ENCODE data around the gene WDTC1. TPM values are rescaled to one million over a fixed set of nuclear protein-coding genes. Genes with fewer than 3 reads are reported as not detected.

Gene WDTC1
- total and polyA plus RNA-seq, 9 of the 15 experiments (the other 6 are each of a cell fraction or from before 2014, with no cell fraction given), result 0.18 to 32.3 (median 8.8) TPM

DNA sequence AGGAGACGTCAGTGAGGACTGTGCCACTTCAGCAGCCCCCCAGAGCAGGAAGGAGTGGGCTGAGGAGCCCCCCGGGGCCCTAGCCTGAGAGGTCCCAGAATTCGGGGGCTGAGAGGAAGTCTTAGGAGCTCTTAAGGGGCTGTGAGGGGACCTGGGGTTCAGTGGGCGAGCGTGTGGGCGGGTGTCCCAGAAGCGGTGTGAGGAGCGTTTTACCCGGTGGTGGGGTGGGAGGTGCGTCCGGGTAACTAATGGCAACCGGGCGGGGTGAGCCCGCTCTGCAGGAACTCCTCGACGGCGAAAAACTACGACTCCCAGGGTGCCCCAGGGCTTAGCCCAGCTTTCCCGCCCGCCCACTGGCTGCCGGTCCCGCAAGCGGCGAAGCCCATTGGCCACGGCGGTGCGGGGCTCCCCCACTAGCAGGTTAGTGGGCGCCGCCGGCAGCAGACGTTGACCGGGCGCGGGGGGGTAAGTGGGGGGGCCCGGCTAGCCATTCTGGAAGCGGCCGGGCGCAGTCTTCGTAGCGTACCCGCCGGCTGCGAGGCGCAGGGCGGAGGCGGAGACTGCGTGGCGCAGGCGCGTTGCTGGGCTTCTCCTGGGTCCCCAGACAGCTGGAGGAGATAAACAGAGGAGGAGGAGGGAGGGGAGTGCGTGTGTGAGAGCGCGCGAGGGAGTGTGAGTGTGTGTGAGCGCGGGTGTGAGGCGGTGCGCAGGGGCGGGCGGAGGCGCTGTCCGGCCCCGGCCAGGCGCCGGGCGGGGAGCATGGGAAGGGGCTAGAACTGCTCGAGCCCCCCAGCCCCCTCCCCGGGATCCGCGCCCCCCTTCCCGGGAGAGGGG, at the start of gene WDTC1 (continued):
- TF ChIP-seq ZNF184 (CRISPR knock-in tag; IDR thresholded peaks at IDR 0.05) (no peak), DIDO1 (tag; IDR thresholded peaks at IDR 0.05; ENCODE audit: low read depth) (no peak), DPF2 (IDR thresholded peaks at IDR 0.05) (0 out of 2 replicates have a peak, but pooled peaks have one; percentile 10), NFE2L1 (tag; IDR thresholded peaks at IDR 0.05; ENCODE audit: borderline replicate concordance, low read depth) (no peak), MAFG (tag; conservative IDR thresholded peaks at IDR 0.05) (no peak), MECOM (CRISPR knock-in tag; IDR thresholded peaks at IDR 0.05) (no peak), TBP (optimal IDR thresholded peaks at IDR 0.05; ENCODE audit: low read depth, low read length) (peak; percentile 50), ZNF41 (CRISPR knock-in tag; conservative IDR thresholded peaks at IDR 0.05) (no peak), TCF7L2 (IDR thresholded peaks at IDR 0.05; ENCODE audit: low read depth, low read length) (no peak), SMARCE1 (IDR thresholded peaks at IDR 0.05) (no peak), MCM7 (IDR thresholded peaks at IDR 0.05) (no peak), KAT7 (CRISPR knock-in tag; IDR thresholded peaks at IDR 0.05; ENCODE audit: borderline replicate concordance) (no peak; the same call in 1 of the 2 replicates), SMC3 (conservative IDR thresholded peaks at IDR 0.05; ENCODE audit: insufficient read depth, low read depth, low read length) (no peak), MAZ (CRISPR knock-in tag; conservative IDR thresholded peaks at IDR 0.05 in 1 of 2, IDR thresholded peaks at IDR 0.05 in 1 of 2) (peak; percentile 98 to 99), WHSC1 (IDR thresholded peaks at IDR 0.05; ENCODE audit: low read length) (no peak), PHF21A (IDR thresholded peaks at IDR 0.05; ENCODE audit: borderline replicate concordance, low read depth) (no peak), TOE1 (IDR thresholded peaks at IDR 0.05; ENCODE audit: borderline replicate concordance) (no peak; the same call in 1 of the 2 replicates), TOE1 (CRISPR knock-in tag; IDR thresholded peaks at IDR 0.05; ENCODE audit: borderline replicate concordance, low read depth) (no peak), ZNF764 (CRISPR knock-in tag; IDR thresholded peaks at IDR 0.05; ENCODE audit: low read depth) (no peak), MYNN (IDR thresholded peaks at IDR 0.05) (peak; percentile 79; the same call in 1 of the 2 replicates), MYNN (CRISPR knock-in tag; IDR thresholded peaks at IDR 0.05) (no peak), GABPB2 (CRISPR knock-in tag; conservative IDR thresholded peaks at IDR 0.05) (no peak)
- TF ChIP-seq, protein P1, sequence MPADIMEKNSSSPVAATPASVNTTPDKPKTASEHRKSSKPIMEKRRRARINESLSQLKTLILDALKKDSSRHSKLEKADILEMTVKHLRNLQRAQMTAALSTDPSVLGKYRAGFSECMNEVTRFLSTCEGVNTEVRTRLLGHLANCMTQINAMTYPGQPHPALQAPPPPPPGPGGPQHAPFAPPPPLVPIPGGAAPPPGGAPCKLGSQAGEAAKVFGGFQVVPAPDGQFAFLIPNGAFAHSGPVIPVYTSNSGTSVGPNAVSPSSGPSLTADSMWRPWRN (IDR thresholded peaks at IDR 0.05; ENCODE audit: low read depth), result no peak
- TF ChIP-seq, protein P2, sequence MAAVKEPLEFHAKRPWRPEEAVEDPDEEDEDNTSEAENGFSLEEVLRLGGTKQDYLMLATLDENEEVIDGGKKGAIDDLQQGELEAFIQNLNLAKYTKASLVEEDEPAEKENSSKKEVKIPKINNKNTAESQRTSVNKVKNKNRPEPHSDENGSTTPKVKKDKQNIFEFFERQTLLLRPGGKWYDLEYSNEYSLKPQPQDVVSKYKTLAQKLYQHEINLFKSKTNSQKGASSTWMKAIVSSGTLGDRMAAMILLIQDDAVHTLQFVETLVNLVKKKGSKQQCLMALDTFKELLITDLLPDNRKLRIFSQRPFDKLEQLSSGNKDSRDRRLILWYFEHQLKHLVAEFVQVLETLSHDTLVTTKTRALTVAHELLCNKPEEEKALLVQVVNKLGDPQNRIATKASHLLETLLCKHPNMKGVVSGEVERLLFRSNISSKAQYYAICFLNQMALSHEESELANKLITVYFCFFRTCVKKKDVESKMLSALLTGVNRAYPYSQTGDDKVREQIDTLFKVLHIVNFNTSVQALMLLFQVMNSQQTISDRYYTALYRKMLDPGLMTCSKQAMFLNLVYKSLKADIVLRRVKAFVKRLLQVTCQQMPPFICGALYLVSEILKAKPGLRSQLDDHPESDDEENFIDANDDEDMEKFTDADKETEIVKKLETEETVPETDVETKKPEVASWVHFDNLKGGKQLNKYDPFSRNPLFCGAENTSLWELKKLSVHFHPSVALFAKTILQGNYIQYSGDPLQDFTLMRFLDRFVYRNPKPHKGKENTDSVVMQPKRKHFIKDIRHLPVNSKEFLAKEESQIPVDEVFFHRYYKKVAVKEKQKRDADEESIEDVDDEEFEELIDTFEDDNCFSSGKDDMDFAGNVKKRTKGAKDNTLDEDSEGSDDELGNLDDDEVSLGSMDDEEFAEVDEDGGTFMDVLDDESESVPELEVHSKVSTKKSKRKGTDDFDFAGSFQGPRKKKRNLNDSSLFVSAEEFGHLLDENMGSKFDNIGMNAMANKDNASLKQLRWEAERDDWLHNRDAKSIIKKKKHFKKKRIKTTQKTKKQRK (IDR thresholded peaks at IDR 0.05; ENCODE audit: borderline replicate concordance, low read depth, low read length), result no peak
- TF ChIP-seq, protein P3, sequence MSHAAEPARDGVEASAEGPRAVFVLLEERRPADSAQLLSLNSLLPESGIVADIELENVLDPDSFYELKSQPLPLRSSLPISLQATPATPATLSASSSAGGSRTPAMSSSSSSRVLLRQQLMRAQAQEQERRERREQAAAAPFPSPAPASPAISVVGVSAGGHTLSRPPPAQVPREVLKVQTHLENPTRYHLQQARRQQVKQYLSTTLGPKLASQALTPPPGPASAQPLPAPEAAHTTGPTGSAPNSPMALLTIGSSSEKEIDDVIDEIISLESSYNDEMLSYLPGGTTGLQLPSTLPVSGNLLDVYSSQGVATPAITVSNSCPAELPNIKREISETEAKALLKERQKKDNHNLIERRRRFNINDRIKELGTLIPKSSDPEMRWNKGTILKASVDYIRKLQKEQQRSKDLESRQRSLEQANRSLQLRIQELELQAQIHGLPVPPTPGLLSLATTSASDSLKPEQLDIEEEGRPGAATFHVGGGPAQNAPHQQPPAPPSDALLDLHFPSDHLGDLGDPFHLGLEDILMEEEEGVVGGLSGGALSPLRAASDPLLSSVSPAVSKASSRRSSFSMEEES (CRISPR knock-in tag; IDR thresholded peaks at IDR 0.05), result no peak

Data from K562 (cell line).